A673 (cell line): Measurements from ENCODE around the gene LDHB. TPM values are rescaled to one million over a fixed set of nuclear protein-coding genes. Genes with fewer than 3 reads are reported as not detected.

ENCODE experiments used
- BruUV-seq: library from RNA; stranded (reverse); fragments of 400-500 nt; replicated peaks from 2 replicates; lab custom pipeline; 2021; lab: Mats Ljungman, UMichigan
- CTCF ChIA-PET: fragments of 300-600 bp; sonication (Branson Sonifier 250); formaldehyde crosslinking; loops from one replicate; lab custom pipeline; 2022; ENCODE audit warnings: antibody characterized with exemption; lab: Charles Lee
- POLR2A ChIA-PET: fragments of 300-600 bp; sonication (Branson Sonifier 250); formaldehyde crosslinking; loops from one replicate; lab custom pipeline; 2022; ENCODE audit warnings: antibody characterized with exemption; ENCODE audit not compliant: low non-redundant PET; lab: Charles Lee
- DNase-seq: peaks from one replicate; pipeline ENCODE4 v3.0.0-alpha.2; 2015; ENCODE audit warnings: low spot score
- H3K27ac ChIP-seq: fragments of 200-600 bp; sonication (generic); 2 replicates; pipeline ENCODE4 v1.5.1; 2016; ENCODE audit warnings: mixed run types, low read depth, mild to moderate bottlenecking, mixed read lengths, antibody characterized with exemption, low read length; ENCODE audit not compliant: poor library complexity, severe bottlenecking
- H3K27me3 ChIP-seq: fragments of 200-600 bp; sonication (generic); replicated peaks from 2 replicates; pipeline ENCODE4 v1.6.1; 2017; ENCODE audit warnings: mixed run types, low read depth, mild to moderate bottlenecking, mixed read lengths, antibody characterized with exemption, low read length; ENCODE audit not compliant: insufficient read depth, poor library complexity
- H3K36me3 ChIP-seq: fragments of 200-600 bp; sonication (generic); 2 replicates; pipeline ENCODE4 v1.6.1; 2016; ENCODE audit warnings: mixed run types, mild to moderate bottlenecking, mixed read lengths, antibody characterized with exemption, low read length; ENCODE audit not compliant: insufficient read depth, poor library complexity, severe bottlenecking
- H3K4me1 ChIP-seq: fragments of 200-600 bp; sonication (generic); 2 replicates; pipeline ENCODE4 v1.6.1; 2017; ENCODE audit warnings: mixed run types, mild to moderate bottlenecking, mixed read lengths, antibody characterized with exemption, low read length; ENCODE audit not compliant: insufficient read depth, poor library complexity, severe bottlenecking
- H3K4me3 ChIP-seq: fragments of 200-600 bp; sonication (generic); 2 replicates; pipeline ENCODE4 v1.5.1; 2016; ENCODE audit warnings: low read depth, mixed run types, mild to moderate bottlenecking, mixed read lengths, low read length; ENCODE audit not compliant: poor library complexity, severe bottlenecking
- H3K9me3 ChIP-seq: fragments of 200-600 bp; sonication (generic); 2 replicates; pipeline ENCODE4 v1.6.1; 2016; ENCODE audit warnings: mixed run types, low read depth, mild to moderate bottlenecking, mixed read lengths, antibody characterized with exemption, low read length; ENCODE audit not compliant: poor library complexity, severe bottlenecking
- EZH2 ChIP-seq: fragments of 200-600 bp; sonication (generic); IDR thresholded peaks from 2 replicates; pipeline ENCODE4 v1.6.1; 2017; ENCODE audit warnings: borderline replicate concordance, low read depth, mild to moderate bottlenecking, mixed read lengths, antibody characterized with exemption, low read length; ENCODE audit not compliant: poor library complexity, severe bottlenecking
- intact Hi-C: fragments of 100-400 bp; cut with micrococcal nuclease; formaldehyde crosslinking; loops from one replicate; pipeline ENCODE4 v1.10.0; 2022; ENCODE audit not compliant: unreplicated experiment
- total RNA-seq: library from RNA; stranded (reverse); gene quantifications from 2 replicates; pipeline ENCODE4 v1.2.3, GENCODE V29; 2021
- TF ChIP-seq, protein P1 (sequence below): fragments of 300-800, 200-600 bp; sonication (generic); conservative IDR thresholded peaks from 2 replicates; pipeline ENCODE4 v1.5.1; 2017; ENCODE audit warnings: low read depth, mild to moderate bottlenecking, antibody characterized with exemption, low read length, moderate library complexity, mixed read lengths

Gene LDHB
- total RNA-seq, 1 experiment from 2014 or later = 1,201 TPM

DNA sequence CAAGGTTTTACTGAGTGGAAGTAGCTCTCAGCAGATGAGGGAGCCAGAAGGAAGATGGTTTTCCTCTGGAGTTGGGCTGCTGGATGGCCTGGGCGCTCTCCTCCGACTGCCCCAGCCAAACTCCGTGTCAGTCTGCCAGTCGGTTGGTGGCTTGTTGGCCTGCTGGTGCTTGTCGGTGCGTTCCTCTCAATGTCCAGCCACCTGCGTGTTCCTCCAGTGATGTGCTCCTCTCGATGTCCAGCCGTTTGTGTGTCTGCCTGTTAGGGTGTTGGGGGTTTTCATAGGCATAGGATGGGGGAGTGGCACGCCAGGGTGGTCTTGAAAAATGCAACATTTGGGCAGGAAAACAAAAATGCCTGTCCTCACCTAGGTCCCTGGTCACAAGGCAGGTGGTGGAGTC, 37.0 kb upstream of the LDHB start:
- ChIA-PET POLR2A (no interaction called here), CTCF (no interaction called here)
- no TSS peak for BruUV-seq
- Histone ChIP-seq H3K4me3 (no peak overlapping the region), H3K9me3 (no peaks in the 10 kb centered on the region), H3K27me3 (peaks cover 32% of the 10 kb centered on the region), H3K4me1 (no peaks in the 10 kb centered on the region), H3K36me3 (no peaks in the 10 kb centered on the region), H3K27ac (no peak overlapping the region)
- no peak for DNase-seq
- intact Hi-C loops = loop anchor here (10.0 kb wide), 1 partner anchor 640 kb away; the partner anchor contains the start of gene ST8SIA1
- TF ChIP-seq, protein P1, sequence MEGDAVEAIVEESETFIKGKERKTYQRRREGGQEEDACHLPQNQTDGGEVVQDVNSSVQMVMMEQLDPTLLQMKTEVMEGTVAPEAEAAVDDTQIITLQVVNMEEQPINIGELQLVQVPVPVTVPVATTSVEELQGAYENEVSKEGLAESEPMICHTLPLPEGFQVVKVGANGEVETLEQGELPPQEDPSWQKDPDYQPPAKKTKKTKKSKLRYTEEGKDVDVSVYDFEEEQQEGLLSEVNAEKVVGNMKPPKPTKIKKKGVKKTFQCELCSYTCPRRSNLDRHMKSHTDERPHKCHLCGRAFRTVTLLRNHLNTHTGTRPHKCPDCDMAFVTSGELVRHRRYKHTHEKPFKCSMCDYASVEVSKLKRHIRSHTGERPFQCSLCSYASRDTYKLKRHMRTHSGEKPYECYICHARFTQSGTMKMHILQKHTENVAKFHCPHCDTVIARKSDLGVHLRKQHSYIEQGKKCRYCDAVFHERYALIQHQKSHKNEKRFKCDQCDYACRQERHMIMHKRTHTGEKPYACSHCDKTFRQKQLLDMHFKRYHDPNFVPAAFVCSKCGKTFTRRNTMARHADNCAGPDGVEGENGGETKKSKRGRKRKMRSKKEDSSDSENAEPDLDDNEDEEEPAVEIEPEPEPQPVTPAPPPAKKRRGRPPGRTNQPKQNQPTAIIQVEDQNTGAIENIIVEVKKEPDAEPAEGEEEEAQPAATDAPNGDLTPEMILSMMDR = no peak
- no peak for TF ChIP-seq EZH2

DNA sequence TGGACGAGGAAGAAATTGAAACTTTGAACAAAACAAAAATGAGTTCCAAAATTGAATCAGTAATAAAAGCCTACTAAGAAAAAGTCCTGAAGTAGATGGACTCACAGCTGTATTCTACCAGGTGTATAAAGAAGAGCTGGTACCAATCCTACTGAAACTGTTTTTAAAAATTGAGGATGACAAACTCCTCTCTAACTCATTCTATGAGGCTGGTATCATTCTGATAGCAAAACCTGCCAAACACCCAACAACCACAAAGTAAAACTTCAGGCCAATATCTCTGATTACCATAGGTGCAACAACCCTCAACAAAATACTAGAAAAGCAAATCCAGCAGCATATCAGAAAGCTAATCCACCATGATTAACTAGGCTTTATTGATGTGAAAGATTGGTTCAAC, 33.9 kb upstream of the LDHB start:
- H3K4me1 ChIP-seq = no peaks in the 10 kb centered on the region
- no peak overlapping the region for H3K4me3 ChIP-seq
- H3K36me3 ChIP-seq = no peaks in the 10 kb centered on the region
- intact Hi-C loops = loop anchor here (10.0 kb wide), 1 partner anchor 643 kb away; the partner anchor contains the start of gene ST8SIA1
- H3K27ac ChIP-seq = no peak overlapping the region
- TF ChIP-seq, protein P1 = no peak
- TF ChIP-seq EZH2 = no peak
- BruUV-seq = no TSS peak
- ChIA-PET CTCF (no interaction called here), POLR2A (no interaction called here)
- DNase-seq = no peak
- H3K27me3 ChIP-seq = peaks cover 17% of the 10 kb centered on the region
- H3K9me3 ChIP-seq = no peaks in the 10 kb centered on the region

DNA sequence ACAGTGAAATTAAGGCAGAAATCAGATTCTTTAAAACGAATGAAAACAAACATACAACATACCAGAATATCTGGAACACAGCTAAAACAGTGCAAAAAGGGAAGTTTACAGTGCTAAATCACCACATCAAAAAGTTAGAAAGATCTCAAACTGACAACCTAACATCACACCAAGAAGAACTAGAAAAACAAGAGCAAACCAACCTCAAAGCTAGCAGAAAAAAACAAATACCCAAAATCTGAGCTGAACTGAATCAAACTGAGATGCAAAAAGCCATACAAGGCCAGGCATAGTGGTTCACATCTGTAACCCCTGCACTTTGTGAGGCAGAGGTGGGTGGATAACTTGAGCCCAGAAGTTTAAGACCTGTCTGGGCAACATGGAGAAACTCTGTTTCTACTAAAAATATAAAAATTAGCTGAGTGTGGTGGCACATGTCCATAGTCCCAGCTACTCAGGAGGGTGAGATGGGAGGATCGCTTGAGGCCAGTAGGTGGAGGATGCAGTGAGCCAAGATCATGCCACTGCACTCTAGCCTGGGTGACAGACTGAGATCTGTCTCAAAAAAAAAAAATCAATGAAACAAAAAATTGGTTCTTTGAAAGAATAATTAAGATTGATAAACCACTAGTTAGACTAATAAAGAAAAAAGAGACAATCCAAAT, 33.2 kb upstream of the LDHB start:
- no peak overlapping the region for H3K27ac ChIP-seq
- peaks cover 20% of the 10 kb centered on the region for H3K27me3 ChIP-seq
- TF ChIP-seq, protein P1 = no peak
- TF ChIP-seq EZH2 = no peak
- no TSS peak for BruUV-seq
- no peaks in the 10 kb centered on the region for H3K36me3 ChIP-seq
- CTCF ChIA-PET = no interaction called here
- H3K9me3 ChIP-seq = no peaks in the 10 kb centered on the region
- intact Hi-C loops = loop anchor here (10.0 kb wide), 1 partner anchor 644 kb away; the partner anchor contains the start of gene ST8SIA1
- DNase-seq = no peak
- H3K4me1 ChIP-seq = no peaks in the 10 kb centered on the region
- H3K4me3 ChIP-seq = no peak overlapping the region
- POLR2A ChIA-PET = no interaction called here
